PFSK-1 (cell line): ENCODE measurements around the gene PALS1.

Source experiments
- FOXP2 ChIP-seq: optimal IDR thresholded peaks from 2 replicates; pipeline ENCODE3; 2011; ENCODE audit warnings: borderline replicate concordance, control low read depth, inconsistent platforms; ENCODE audit not compliant: insufficient read depth; ENCODE audit errors: extremely low read length, extremely low read depth
- POLR2AphosphoS5 ChIP-seq: IDR thresholded peaks from 2 replicates; pipeline ENCODE4 v1.6.1; 2012; ENCODE audit warnings: low read depth, mild to moderate bottlenecking, control low read depth, low read length, moderate library complexity
- REST ChIP-seq, 2 experiments: IDR thresholded peaks; 2 replicates each; pipeline versions ENCODE4 v1.6.1 to v1.8.0; 2011 to 2012; ENCODE audit warnings: low read depth in 2 of 2, low read length in 2 of 2, control low read depth in 1 of 2, inconsistent platforms in 1 of 2, mild to moderate bottlenecking in 1 of 2, moderate library complexity in 1 of 2; ENCODE audit not compliant: insufficient read depth in 1 of 2
- SIN3A ChIP-seq: IDR thresholded peaks from 2 replicates; pipeline ENCODE4 v1.6.1; 2012; ENCODE audit warnings: mild to moderate bottlenecking, low read length, moderate library complexity, borderline replicate concordance; ENCODE audit not compliant: insufficient read depth
- TAF1 ChIP-seq: IDR thresholded peaks from 2 replicates; pipeline ENCODE4 v1.6.1; 2012; ENCODE audit warnings: low read length, control low read depth, borderline replicate concordance; ENCODE audit not compliant: insufficient read depth

GRCh38 chr14:67240978-67241410 lies 241 bp upstream of the PALS1 start:
- TF ChIP-seq SIN3A = no peak
- no peak for TF ChIP-seq REST (IDR thresholded peaks at IDR 0.05; ENCODE audit: insufficient read depth in 1 of 2, low read depth in 2 of 2, low read length in 2 of 2)
- no peak for TF ChIP-seq POLR2AphosphoS5
- TF ChIP-seq TAF1 = no peak
- peak; percentile 44 for TF ChIP-seq FOXP2
